Colon (tissue), 2 donors: Measurements from ENCODE around the gene COX19.

Source experiments
- FAIRE-seq: peaks from 2 replicates; lab custom pipeline; 2012; peaks lifted over from hg19 to GRCh38; lab: Jason Lieb, UNC
- donor health status: control.
- donor health status: control.

COX19 gene

GRCh38 chr7:991729-992656, 16.6 kb upstream of the COX19 start:
- FAIRE-seq = no peak

GRCh38 chr7:990933-991728, 15.8 kb upstream of the COX19 start:
- no peak for FAIRE-seq

GRCh38 chr7:990352-990932, 15.1 kb upstream of the COX19 start:
- FAIRE-seq = no peak

DNA sequence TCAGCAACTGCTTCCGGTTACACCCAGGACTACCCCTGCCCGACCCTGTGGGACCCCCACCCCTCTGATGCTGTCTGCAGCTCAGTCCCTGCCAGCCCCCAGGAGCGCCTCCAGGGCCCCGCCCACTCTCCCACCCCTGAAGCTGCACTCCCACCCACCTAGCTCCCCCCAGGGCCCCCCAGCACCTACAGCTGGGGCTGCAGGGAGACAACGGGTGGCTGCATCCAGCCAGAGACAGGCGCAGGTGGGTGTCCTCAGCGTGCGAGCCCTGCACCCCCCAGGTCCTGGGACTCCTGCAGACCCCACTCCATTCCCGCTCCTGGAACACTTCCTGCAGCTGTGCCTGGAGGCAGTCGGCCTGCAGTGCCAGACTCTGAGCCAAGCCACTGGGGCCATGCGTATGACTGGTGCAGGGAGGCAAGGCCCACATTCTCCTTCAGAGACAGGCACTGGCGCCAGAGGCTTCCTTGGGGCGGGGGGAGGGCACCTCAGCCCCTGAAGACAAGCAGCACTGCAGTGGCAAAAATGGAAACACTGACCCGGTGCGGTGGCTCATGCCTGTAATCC, 13.7 kb upstream of the COX19 start:
- no peak for FAIRE-seq

DNA sequence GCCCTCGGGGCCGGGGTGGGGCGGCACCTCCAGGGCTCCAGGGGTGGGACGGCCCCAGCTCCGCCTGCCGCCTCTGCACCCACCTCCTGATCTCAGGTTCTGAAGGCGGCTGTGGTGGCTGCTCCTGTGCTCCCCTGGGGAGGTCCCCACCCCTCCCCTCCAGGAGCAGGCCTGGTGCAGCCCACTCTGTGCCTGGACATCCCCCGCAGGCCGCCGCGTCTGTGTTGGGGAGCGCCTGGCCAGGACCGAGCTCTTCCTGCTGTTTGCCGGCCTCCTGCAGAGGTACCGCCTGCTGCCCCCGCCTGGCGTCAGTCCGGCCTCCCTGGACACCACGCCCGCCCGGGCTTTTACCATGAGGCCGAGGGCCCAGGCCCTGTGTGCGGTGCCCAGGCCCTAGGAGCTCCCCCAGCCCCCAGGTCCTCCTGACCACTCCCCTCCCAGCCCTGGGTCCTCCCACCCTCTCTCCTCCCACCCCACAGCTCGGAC, 13.1 kb upstream of the COX19 start:
- FAIRE-seq = no peak

DNA sequence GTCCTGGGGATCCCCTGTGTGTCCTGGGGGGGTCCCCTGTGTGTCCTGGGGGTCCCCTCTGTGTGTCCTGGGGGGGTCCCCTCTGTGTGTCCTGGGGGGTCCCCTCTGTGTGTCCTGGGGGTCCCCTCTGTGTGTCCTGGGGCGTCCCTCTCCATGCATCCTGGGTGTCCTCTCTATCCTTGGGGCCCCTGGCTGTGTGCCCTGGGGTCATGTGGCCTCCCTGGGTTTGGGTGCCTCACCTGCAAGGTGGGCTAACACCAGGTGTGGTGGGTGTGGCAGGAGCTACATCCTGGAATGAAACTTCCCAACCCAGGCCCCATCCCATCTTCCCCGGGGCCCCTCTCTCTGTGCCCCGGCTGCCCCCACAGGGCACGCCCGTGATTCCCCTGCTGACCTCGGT, 12.6 kb upstream of the COX19 start:
- FAIRE-seq = no peak

GRCh38 chr7:986766-987751, 11.7 kb upstream of the COX19 start:
- FAIRE-seq = no peak

GRCh38 chr7:985915-986741, 10.8 kb upstream of the COX19 start:
- no peak for FAIRE-seq

GRCh38 chr7:985127-985416, 9.7 kb upstream of the COX19 start:
- no peak for FAIRE-seq

GRCh38 chr7:984361-985126, 9.2 kb upstream of the COX19 start:
- FAIRE-seq = no peak

- FAIRE-seq = no peak
Observed at GRCh38 chr7:983616-984071, 8.3 kb upstream of the COX19 start.

DNA sequence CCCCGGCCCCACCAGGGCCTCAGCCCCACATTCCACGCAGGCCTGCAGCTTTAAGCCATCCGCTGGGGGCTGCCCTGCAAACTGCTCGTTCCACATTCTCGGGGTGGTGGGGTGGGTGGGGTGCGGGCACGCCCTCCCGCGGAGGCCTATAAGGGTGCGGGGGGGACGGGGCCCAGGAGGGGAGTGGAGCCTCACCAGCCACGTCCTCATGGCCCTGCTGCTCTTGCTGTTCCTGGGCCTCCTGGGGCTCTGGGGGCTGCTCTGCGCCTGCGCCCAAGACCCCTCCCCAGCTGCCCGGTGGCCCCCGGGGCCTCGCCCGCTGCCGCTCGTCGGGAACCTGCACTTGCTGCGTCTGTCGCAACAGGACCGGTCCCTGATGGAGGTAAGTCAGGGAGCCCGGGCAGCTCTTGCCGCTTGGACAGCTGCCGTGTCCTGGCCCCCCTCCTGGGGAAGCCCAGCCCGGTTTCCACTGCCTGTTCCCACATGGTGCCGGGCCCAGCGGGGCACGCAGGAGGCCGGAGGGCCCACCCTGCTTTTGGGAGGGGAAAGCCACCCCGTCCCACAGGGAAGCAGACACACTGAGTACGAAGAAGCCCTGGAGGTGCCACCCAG, 7.8 kb upstream of the COX19 start, which contains the start of gene CYP2W1:
TSS of gene CYP2W1 (plus strand) at position 178 of the 612 bp plus-strand sequence. CDS start at position 209, 31 bp downstream.
- FAIRE-seq = no peak

- no peak for FAIRE-seq
Observed at GRCh38 chr7:982511-983003, 7.2 kb upstream of the COX19 start.

- no peak for FAIRE-seq
Observed at GRCh38 chr7:981793-982510, 6.6 kb upstream of the COX19 start.

DNA sequence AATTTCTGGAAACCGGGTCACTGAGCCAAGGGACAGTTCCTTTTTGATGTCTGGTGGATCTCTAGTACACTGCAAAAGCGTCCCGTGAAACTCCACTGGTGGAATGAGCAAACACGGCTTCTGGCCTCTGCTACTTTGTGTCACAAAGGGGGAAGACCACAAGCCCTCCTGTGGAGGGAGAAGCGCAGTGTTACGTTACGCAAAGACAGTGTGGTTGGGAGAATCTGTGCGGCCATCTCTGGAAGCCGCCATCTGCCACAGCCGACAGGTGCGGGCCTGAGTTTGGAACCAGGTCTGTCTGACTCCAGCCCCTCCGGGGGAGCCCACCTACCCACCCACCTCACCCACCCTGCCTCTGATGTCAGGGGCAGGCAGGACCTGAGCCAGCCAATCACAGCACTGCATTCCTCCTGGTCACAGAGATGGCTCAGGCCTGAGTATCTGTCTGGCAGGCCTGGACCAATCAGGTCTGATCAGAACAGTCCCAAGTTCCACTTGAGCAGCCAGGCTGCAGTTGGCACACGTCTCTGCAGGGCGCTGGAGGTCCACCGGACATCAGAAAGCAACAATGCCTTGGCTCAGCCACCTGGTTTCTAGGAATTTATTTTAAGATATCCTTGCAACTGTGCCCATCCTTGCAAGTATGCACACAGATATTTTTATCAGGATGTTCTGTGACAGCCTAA, 4.7 kb upstream of the COX19 start:
- FAIRE-seq = no peak

GRCh38 chr7:979151-979550, 3.8 kb upstream of the COX19 start:
- no peak for FAIRE-seq

DNA sequence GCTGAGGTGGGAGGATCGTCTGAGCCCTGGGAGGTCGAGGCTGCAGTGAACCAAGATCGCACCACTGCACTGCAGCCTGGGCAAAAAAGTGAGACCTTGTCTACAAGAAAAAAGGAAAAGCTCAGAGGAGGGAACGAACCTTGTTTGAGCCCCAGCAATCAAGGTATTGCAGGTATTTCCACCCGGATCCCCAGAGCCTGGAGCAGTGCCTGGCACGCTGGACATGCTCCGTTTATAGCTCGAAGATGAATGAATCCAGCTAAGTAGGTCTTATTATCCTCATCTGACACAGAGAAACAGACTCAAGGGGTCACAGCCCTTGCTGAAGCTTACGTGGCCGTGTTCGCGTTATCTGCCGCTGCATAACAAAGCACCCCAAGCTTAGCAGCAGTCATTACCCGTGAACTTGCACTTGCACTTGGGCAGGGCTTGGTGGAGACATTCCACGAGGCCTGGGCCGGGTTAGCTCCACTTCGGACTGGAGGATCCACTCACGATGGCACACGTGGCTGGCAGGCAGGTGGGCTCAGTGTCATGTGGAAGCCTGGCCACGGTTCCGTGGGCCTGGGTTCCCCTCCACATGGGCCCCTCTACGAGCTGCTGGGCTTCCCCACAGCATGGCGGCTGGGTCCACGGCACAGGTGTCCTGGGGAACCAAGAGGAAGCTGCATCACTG, 3.2 kb upstream of the COX19 start:
- no peak for FAIRE-seq
